Heart left ventricle (tissue), 16 donors: ENCODE data around the gene RASL10A. TPM values are rescaled to one million over a fixed set of nuclear protein-coding genes. Genes with fewer than 3 reads are reported as not detected.

ENCODE experiments used
- ATAC-seq, 4 donors: fragments of 200-7000 bp; cut with Tn5 transposase; one replicate each; pipeline ENCODE4 v1.9.1; 2020 to 2022; ENCODE audit warnings: moderate library complexity in 4 of 4, mild to moderate bottlenecking in 3 of 4, moderate number of reproducible peaks in 1 of 4
- DNase-seq, 5 donors: peaks; one replicate each; pipeline ENCODE4 v3.0.0-alpha.2; 2020
- H3K27ac ChIP-seq, 12 donors: fragments of 200-600 bp; sonication (generic) in 4 of 12; one replicate each; pipeline versions ENCODE4 v1.5.0 to v1.8.0; 2016 to 2022; ENCODE audit warnings: mild to moderate bottlenecking in 2 of 12
- H3K27me3 ChIP-seq, 9 donors: fragments of 200-600 bp; sonication (generic) in 2 of 9; one replicate each; pipeline versions ENCODE4 v1.5.1 to v1.8.0; 2016 to 2022; ENCODE audit warnings: mild to moderate bottlenecking in 3 of 9
- H3K36me3 ChIP-seq, 9 donors: fragments of 200-600 bp; sonication (generic) in 2 of 9; one replicate each; pipeline versions ENCODE4 v1.5.0 to v1.8.0; 2018 to 2022; ENCODE audit warnings: mild to moderate bottlenecking in 2 of 9
- H3K4me1 ChIP-seq, 12 donors: fragments of 200-600 bp; sonication (generic) in 4 of 12; one replicate each; pipeline versions ENCODE4 v1.5.0 to v1.8.0; 2016 to 2022; ENCODE audit warnings: mild to moderate bottlenecking in 3 of 12
- H3K4me3 ChIP-seq, 12 donors: fragments of 200-600 bp; sonication (generic) in 4 of 12; one replicate each; pipeline versions ENCODE4 v1.5.0 to v1.8.0; 2017 to 2022; ENCODE audit warnings: mild to moderate bottlenecking in 9 of 12, moderate library complexity in 4 of 12
- H3K9me3 ChIP-seq, 12 donors: fragments of 200-600 bp; sonication (generic) in 4 of 12; one replicate each; pipeline versions ENCODE4 v1.5.0 to v1.8.0; 2016 to 2022; ENCODE audit warnings: mild to moderate bottlenecking in 1 of 12
- POLR2A ChIP-seq, 2 donors: fragments of 450-650 bp; IDR thresholded peaks; one replicate each; pipeline ENCODE4 v1.6.1; 2017; ENCODE audit warnings: antibody characterized with exemption in 2 of 2, mild to moderate bottlenecking in 2 of 2, moderate library complexity in 2 of 2
- WGBS, 4 donors: extraction: QIAGEN DNeasy Blood & Tissue Kit in 2 of 4; methylation state at CpG; one replicate each; pipeline versions ENCODE4 v1.1.5 to v1.1.7; 2013 to 2018; 5-methylcytosine and 5-hydroxymethylcytosine counted together
- intact Hi-C, 10 donors: fragments of 100-400 bp; cut with DNase I; formaldehyde crosslinking; loops; one replicate each; pipeline versions ENCODE4 v1.11.1 to v1.14.2; 2022
- polyA plus RNA-seq, 2 donors: library from polyadenylated mRNA; stranded (reverse); fragments of 200-250 nt; gene quantifications; one replicate each; pipeline ENCODE4 v1.2.3, GENCODE V29; 2013
- total RNA-seq, 9 donors: library from RNA; depleted of rRNA in 2 of 9; stranded (reverse); fragments of >200 nt in 2 of 9; fragmentation: NEBNext Ultra II Directional in 3 of 9; extraction: Animal tissue kit (Norgen Biotek cat#: 25700) in 3 of 9; gene quantifications; one replicate each; pipeline versions ENCODE4 v1.1.0 to v1.2.4, GENCODE V29; 2016 to 2023
- TF ChIP-seq, protein P1 (sequence below), 12 donors: fragments of 200-600 bp; sonication (generic) in 4 of 12; IDR thresholded peaks; one replicate each; pipeline versions ENCODE4 v1.5.0 to v1.8.0; 2018 to 2022; ENCODE audit warnings: antibody characterized with exemption in 12 of 12, mild to moderate bottlenecking in 5 of 12
- donor health status: ischemic (EF 13 %, LVEDD 7.1; RV severe dilation, severe dysfunction).
- donor health status: healthy with polysubstance abuse.
- donor health status: DM: no; HTN: yes; CAD: no.
- donor health status: DM: no; HTN: no; CAD: no.
- donor health status: ischemic (EF 25% LVEDD 6.9; RV normal size, moderate dysfunction).
- donor health status: ischemic (EF 25% LVEDD 5.7; RV mildly dilated, moderate dysfunction).
- donor health status: healthy.
- donor health status: DM: yes; HTN: yes; CAD: no.
- donor health status: ischemic (EF 35%, LVEDD 5.7; RV mildly dilated, moderate dysfunction).
- donor health status: nonischemic (EF 11% LVEDD 7.7; RV severe dilation, severe dysfunction).
- donor health status: DM: yes; HTN: yes; CAD: no.
- donor health status: PGD.
- donor health status: ischemic (EF 29% LVEDD 5.4; RV normal size, mild dysfunction).
- donor health status: nonischemic (EF 23%, LVEDD 6.1; RV moderate dilation, normal function).

RASL10A gene
- total and polyA plus RNA-seq, 11 donors: 0.29 to 5.8 (median 1.1) TPM

DNA sequence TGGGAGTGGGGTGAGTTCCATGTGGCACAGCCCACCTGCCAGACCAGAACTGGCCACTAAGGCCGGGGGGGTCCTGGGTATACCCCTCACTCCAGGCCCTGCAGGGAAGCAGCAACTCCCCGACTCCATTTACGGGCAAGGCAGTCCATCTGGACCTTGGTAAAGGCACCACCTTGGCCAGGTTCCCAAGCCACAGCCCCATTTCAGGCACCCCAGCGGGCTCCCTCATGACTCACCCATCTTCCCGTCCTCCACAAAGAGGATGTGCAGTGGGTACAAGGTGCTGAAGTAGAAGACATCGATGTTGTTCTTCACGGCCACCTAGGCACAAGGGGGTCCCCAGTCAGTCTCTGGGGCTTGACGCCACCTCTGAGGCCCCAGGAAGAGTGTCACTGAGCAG is 15.7 kb upstream of the RASL10A start:
- intact Hi-C loops: no loop called here
- WGBS, 4 donors: 92 to 95% (median 93%) methylated on average over 8 of the region's 8 CpGs
- Histone ChIP-seq H3K27ac (no peak overlapping the region), H3K4me3 (no peak overlapping the region), H3K36me3 (peaks cover 0 to 98% (median 69%) of the 10 kb centered on the region in 9 donors), H3K4me1 (peaks cover 0 to 10% (median 0%) of the 10 kb centered on the region in 12 donors), H3K9me3 (no peaks in the 10 kb centered on the region), H3K27me3 (no peaks in the 10 kb centered on the region)
- ATAC-seq (no peak), DNase-seq (no peak)
- TF ChIP-seq, protein P1, sequence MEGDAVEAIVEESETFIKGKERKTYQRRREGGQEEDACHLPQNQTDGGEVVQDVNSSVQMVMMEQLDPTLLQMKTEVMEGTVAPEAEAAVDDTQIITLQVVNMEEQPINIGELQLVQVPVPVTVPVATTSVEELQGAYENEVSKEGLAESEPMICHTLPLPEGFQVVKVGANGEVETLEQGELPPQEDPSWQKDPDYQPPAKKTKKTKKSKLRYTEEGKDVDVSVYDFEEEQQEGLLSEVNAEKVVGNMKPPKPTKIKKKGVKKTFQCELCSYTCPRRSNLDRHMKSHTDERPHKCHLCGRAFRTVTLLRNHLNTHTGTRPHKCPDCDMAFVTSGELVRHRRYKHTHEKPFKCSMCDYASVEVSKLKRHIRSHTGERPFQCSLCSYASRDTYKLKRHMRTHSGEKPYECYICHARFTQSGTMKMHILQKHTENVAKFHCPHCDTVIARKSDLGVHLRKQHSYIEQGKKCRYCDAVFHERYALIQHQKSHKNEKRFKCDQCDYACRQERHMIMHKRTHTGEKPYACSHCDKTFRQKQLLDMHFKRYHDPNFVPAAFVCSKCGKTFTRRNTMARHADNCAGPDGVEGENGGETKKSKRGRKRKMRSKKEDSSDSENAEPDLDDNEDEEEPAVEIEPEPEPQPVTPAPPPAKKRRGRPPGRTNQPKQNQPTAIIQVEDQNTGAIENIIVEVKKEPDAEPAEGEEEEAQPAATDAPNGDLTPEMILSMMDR (IDR thresholded peaks at IDR 0.05): no peak

DNA sequence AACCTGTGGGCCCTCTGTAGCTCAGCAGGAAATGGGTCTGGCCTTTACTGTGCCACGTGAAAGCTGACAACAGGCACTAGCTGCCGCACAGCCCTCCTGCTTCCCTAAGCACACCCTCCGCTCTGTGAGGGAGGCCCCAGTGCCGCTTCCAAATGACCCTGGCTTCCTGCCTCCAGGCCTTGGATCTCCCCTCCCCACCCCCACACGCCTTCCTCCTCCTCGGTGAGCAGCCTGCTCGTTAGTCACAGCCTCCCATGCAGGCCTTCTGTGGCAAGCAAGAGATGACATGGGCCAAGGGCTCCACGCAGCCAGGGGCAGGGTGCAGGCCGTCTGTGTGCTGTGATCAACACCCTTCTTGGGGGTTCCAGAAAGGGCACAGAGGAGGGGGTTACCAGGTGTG is 15.3 kb upstream of the RASL10A start:
- ATAC-seq (peak in 2 of 4 donors; percentile 45 to 60), DNase-seq (peak in 4 of 5 donors; percentile 53 to 62 (median 57))
- Histone ChIP-seq H3K4me1 (peaks cover 0 to 10% (median 0%) of the 10 kb centered on the region in 12 donors), H3K27ac (no peak overlapping the region), H3K27me3 (no peaks in the 10 kb centered on the region), H3K36me3 (peaks cover 0 to 98% (median 64%) of the 10 kb centered on the region in 9 donors), H3K9me3 (no peaks in the 10 kb centered on the region), H3K4me3 (no peak overlapping the region)
- WGBS, 4 donors: 44 to 76% (median 47%) methylated on average over 7 to 9 of the region's 9 CpGs
- intact Hi-C loops: no loop called here
- TF ChIP-seq, protein P1 (IDR thresholded peaks at IDR 0.05): no peak
- no peak for TF ChIP-seq POLR2A (IDR thresholded peaks at IDR 0.05)

DNA sequence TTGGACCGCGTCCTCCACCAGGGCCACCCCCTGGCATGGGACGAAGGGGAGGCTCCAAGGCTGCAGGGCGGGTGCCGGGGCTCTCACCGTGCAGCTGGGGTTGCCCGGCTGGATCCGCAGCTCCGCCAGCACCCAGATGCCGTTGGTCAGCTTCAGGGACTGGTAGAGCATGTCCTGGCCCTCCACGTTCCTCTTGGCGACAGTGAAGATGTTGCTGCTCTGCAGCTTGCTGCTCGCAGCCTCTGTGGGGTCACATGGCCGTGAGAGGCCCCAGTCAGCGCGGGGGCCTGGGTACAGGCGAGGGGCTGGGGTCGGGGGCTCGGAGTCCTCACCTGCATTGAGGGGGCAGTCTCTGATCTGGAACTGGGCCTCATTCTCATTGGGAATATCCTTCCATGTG is 14.8 kb upstream of the RASL10A start:
- no peak overlapping the region for H3K4me3 ChIP-seq
- intact Hi-C loops: no loop called here
- 88 to 94% (median 92%) methylated on average over 6 to 19 of the region's 19 CpGs for WGBS, 4 donors
- DNase-seq: peak in 2 of 5 donors; percentile 18 to 20
- H3K27ac ChIP-seq: no peak overlapping the region
- no peaks in the 10 kb centered on the region for H3K27me3 ChIP-seq
- peaks cover 0 to 10% (median 0%) of the 10 kb centered on the region in 12 donors for H3K4me1 ChIP-seq
- ATAC-seq: no peak
- no peaks in the 10 kb centered on the region for H3K9me3 ChIP-seq
- TF ChIP-seq POLR2A (IDR thresholded peaks at IDR 0.05): no peak
- TF ChIP-seq, protein P1 (IDR thresholded peaks at IDR 0.05): no peak
- H3K36me3 ChIP-seq: peaks cover 0 to 93% (median 60%) of the 10 kb centered on the region in 9 donors

DNA sequence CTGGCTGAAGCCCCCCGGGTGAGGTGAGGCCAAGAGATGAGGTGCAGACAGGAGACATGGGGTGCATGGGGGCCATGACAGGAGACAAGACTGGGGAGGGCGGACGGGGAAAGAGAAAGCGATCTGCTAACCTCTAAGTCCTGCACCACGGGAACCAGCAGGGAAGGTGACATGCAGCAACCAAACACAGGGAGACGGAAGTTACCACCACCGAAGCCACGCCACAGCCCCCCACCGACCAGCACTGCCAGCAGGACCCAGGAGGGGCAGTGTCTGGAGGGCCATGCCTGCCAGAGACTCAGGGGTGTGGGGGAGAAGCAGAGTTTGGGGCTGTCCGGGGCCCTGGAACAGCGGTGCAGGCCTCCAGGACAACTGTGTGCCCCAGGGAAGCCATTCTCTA is 14.1 kb upstream of the RASL10A start:
- intact Hi-C loops: no loop called here
- WGBS, 4 donors: 75 to 86% (median 82%) methylated on average over 11 of the region's 11 CpGs
- TF ChIP-seq, protein P1 (IDR thresholded peaks at IDR 0.05): no peak
- no peak for TF ChIP-seq POLR2A (IDR thresholded peaks at IDR 0.05)
- ATAC-seq (no peak), DNase-seq (no peak)
- peak overlapping the region in 1 of 12 donors; percentile 38 for H3K27ac ChIP-seq
- peaks cover 0 to 10% (median 0%) of the 10 kb centered on the region in 12 donors for H3K4me1 ChIP-seq
- H3K4me3 ChIP-seq: no peak overlapping the region
- H3K27me3 ChIP-seq: no peaks in the 10 kb centered on the region
- H3K9me3 ChIP-seq: no peaks in the 10 kb centered on the region
- H3K36me3 ChIP-seq: peaks cover 0 to 87% (median 56%) of the 10 kb centered on the region in 9 donors
